ENCODE results near the gene MLKL.
A peak's percentile ranks its signal among the peaks of the same experiment; 100 is the strongest.

GRCh38 chr16:74726716-74727115, 26.1 kb upstream of the MLKL start:
- TF ChIP-seq CTCF (IDR thresholded peaks at IDR 0.05), result peak; percentile 67
- TF ChIP-seq ZFX (IDR thresholded peaks at IDR 0.05; ENCODE audit: borderline replicate concordance), result no peak
